CD14-positive monocyte (primary cell): Measurements from ENCODE around the gene CDH3. TPM values are rescaled to one million over a fixed set of nuclear protein-coding genes. Genes with fewer than 3 reads are reported as not detected.

ENCODE experiments used
- DNase-seq, 3 donors: peaks; one replicate each; pipeline ENCODE4 v3.0.0-alpha.2; 2011 to 2022
- H2AFZ ChIP-seq: 2 replicates; pipeline ENCODE4 v1.6.0; 2012; ENCODE audit warnings: mild to moderate bottlenecking, low read depth, low read length, inconsistent platforms; ENCODE audit not compliant: insufficient read depth, poor library complexity, severe bottlenecking
- H3K27ac ChIP-seq, 2 donors: 1 replicate in 1 of 2; 2 replicates in 1 of 2; pipeline ENCODE4 v1.5.1; 2012 to 2013; ENCODE audit warnings: low read length in 2 of 2, control low read depth in 1 of 2, inconsistent platforms in 1 of 2, low read depth in 1 of 2, mild to moderate bottlenecking in 1 of 2
- H3K27me3 ChIP-seq, 2 donors: one replicate each; pipeline versions ENCODE4 v1.6.0 to v1.6.1; 2011 to 2013; ENCODE audit warnings: low read length in 2 of 2; ENCODE audit not compliant: control insufficient read depth in 2 of 2, insufficient read depth in 2 of 2
- H3K36me3 ChIP-seq, 2 donors: replicated peaks in 1 of 2; 1 replicate in 1 of 2; 2 replicates in 1 of 2; pipeline versions ENCODE4 v1.5.1 to v1.6.1; 2012 to 2013; ENCODE audit warnings: low read length in 2 of 2, control low read depth in 1 of 2, inconsistent platforms in 1 of 2, mild to moderate bottlenecking in 1 of 2; ENCODE audit not compliant: insufficient read depth in 2 of 2, control insufficient read depth in 1 of 2
- H3K4me1 ChIP-seq, 2 donors: 1 replicate in 1 of 2; 2 replicates in 1 of 2; pipeline versions ENCODE4 v1.5.1 to v1.6.1; 2012 to 2013; ENCODE audit warnings: low read length in 2 of 2, control low read depth in 1 of 2, inconsistent platforms in 1 of 2, mild to moderate bottlenecking in 1 of 2, moderate library complexity in 1 of 2; ENCODE audit not compliant: insufficient read depth in 2 of 2, control insufficient read depth in 1 of 2
- H3K4me2 ChIP-seq: replicated peaks from 2 replicates; pipeline ENCODE3; 2012; ENCODE audit warnings: low read length, moderate library complexity, mild to moderate bottlenecking; ENCODE audit not compliant: poor library complexity, severe bottlenecking; ENCODE audit errors: extremely low read depth
- H3K4me3 ChIP-seq, 3 experiments: fragments of 200-600 bp in 1 of 3; sonication (generic) in 1 of 3; replicated peaks in 1 of 3; 1 replicate in 2 of 3; 2 replicates in 1 of 3; pipeline ENCODE4 v1.5.1; 2011 to 2013; ENCODE audit warnings: low read length in 3 of 3, mild to moderate bottlenecking in 3 of 3, control low read depth in 2 of 3, low read depth in 2 of 3, inconsistent platforms in 1 of 3, moderate library complexity in 1 of 3
- H3K79me2 ChIP-seq: 2 replicates; pipeline ENCODE4 v1.6.0; 2012; ENCODE audit warnings: mild to moderate bottlenecking, control low read depth, inconsistent platforms, low read length, moderate library complexity; ENCODE audit not compliant: insufficient read depth
- H3K9ac ChIP-seq: 2 replicates; pipeline ENCODE4 v1.6.0; 2017; ENCODE audit warnings: low read length, mild to moderate bottlenecking; ENCODE audit not compliant: insufficient read depth, poor library complexity, severe bottlenecking
- H3K9me3 ChIP-seq, 2 donors: replicated peaks in 1 of 2; 1 replicate in 1 of 2; 2 replicates in 1 of 2; pipeline versions ENCODE4 v1.5.1 to v1.6.1; 2012 to 2013; ENCODE audit warnings: low read length in 2 of 2, control low read depth in 1 of 2; ENCODE audit not compliant: control insufficient read depth in 1 of 2, insufficient read depth in 1 of 2
- H4K20me1 ChIP-seq: 2 replicates; pipeline ENCODE4 v1.6.0; 2012; ENCODE audit warnings: mild to moderate bottlenecking, low read length, control low read depth, moderate library complexity; ENCODE audit not compliant: insufficient read depth
- H3K27ac Mint-ChIP-seq, 7 donors: one replicate each; pipeline ENCODE4 v1.8.0; 2020; ENCODE audit warnings: mild to moderate bottlenecking in 7 of 7, mixed read lengths in 7 of 7, moderate library complexity in 6 of 7, inconsistent platforms in 2 of 7
- H3K27me3 Mint-ChIP-seq, 3 donors: one replicate each; pipeline ENCODE4 v1.8.0; 2021 to 2022; ENCODE audit warnings: low read depth in 3 of 3, mild to moderate bottlenecking in 3 of 3, mixed read lengths in 3 of 3, moderate library complexity in 3 of 3, inconsistent platforms in 1 of 3
- H3K36me3 Mint-ChIP-seq, 2 donors: one replicate each; pipeline ENCODE4 v1.8.0; 2020; ENCODE audit warnings: mixed read lengths in 2 of 2, inconsistent platforms in 1 of 2, mild to moderate bottlenecking in 1 of 2
- H3K4me1 Mint-ChIP-seq: one replicate; pipeline ENCODE4 v1.8.0; 2020; ENCODE audit warnings: mild to moderate bottlenecking, mixed read lengths
- H3K4me3 Mint-ChIP-seq, 2 donors: one replicate each; pipeline ENCODE4 v1.8.0; 2020; ENCODE audit warnings: mild to moderate bottlenecking in 2 of 2, mixed read lengths in 2 of 2, moderate library complexity in 1 of 2
- H3K9me3 Mint-ChIP-seq, 7 donors: one replicate each; pipeline ENCODE4 v1.8.0; 2020 to 2022; ENCODE audit warnings: mixed read lengths in 7 of 7, mild to moderate bottlenecking in 6 of 7, moderate library complexity in 6 of 7, inconsistent platforms in 2 of 7
- CTCF ChIP-seq: fragments of 200-600 bp; IDR thresholded peaks from one replicate; pipeline ENCODE4 v1.8.0; 2022; ENCODE audit warnings: antibody characterized with exemption, mild to moderate bottlenecking
- WGBS: methylation state at CpG from one replicate; pipeline ENCODE4 v1.1.5; 2013; ENCODE audit warnings: missing lambda C conversion rate; ENCODE audit not compliant: insufficient coverage; 5-methylcytosine and 5-hydroxymethylcytosine counted together
- intact Hi-C, 2 donors: fragments of 100-400 bp; cut with micrococcal nuclease; formaldehyde crosslinking; loops; one replicate each; pipeline versions ENCODE4 v1.15.0 to v1.15.1; 2023
- polyA plus RNA-seq, 3 donors: library from polyadenylated mRNA; depleted of rRNA in 1 of 3; unstranded in 2 of 3; stranded (reverse) in 1 of 3; fragments of 300-500 nt in 2 of 3; fragments of >200 nt in 1 of 3; fragmentation: Illumina TruSeq in 2 of 3; gene quantifications; 1 replicate in 2 of 3; 2 replicates in 1 of 3; pipeline ENCODE4 v1.2.3, GENCODE V29; 2012 to 2021

The CDH3 gene
- polyA plus RNA-seq, 3 donors: not detected

GRCh38 chr16:68636818-68637217, 8.3 kb upstream of the CDH3 start:
- DNase-seq: no peak
- no peak overlapping the region for H3K27ac Mint-ChIP-seq
- Histone ChIP-seq H2AFZ (no peak overlapping the region), H3K27me3 (peaks cover 0 to 5% of the 10 kb centered on the region in 2 donors), H3K79me2 (no peaks in the 10 kb centered on the region), H3K9me3 (no peaks in the 10 kb centered on the region), H3K4me1 (no peaks in the 10 kb centered on the region), H3K27ac (no peak overlapping the region), H4K20me1 (no peaks in the 10 kb centered on the region), H3K4me3 (no peak overlapping the region), H3K9ac (no peak overlapping the region), H3K4me2 (no peak overlapping the region), H3K36me3 (no peaks in the 10 kb centered on the region)
- no peaks in the 10 kb centered on the region for H3K4me1 Mint-ChIP-seq
- WGBS: no CpG with 5 or more reads among the region's 1 CpG
- H3K36me3 Mint-ChIP-seq: no peaks in the 10 kb centered on the region
- intact Hi-C loops: no loop called here
- H3K4me3 Mint-ChIP-seq: no peak overlapping the region
- no peak for TF ChIP-seq CTCF
- peaks cover 23 to 26% (median 24%) of the 10 kb centered on the region in 3 donors for H3K27me3 Mint-ChIP-seq
- peaks cover 0 to 7% (median 0%) of the 10 kb centered on the region in 7 donors for H3K9me3 Mint-ChIP-seq

- H3K9me3 ChIP-seq: peaks cover 0 to 27% of the 10 kb centered on the region in 2 donors
- H3K4me3 ChIP-seq: no peak overlapping the region
- no peaks in the 10 kb centered on the region for H4K20me1 ChIP-seq
- DNase-seq: no peak
- intact Hi-C loops: no loop called here
- Mint-ChIP-seq H3K9me3 (peaks cover 0 to 11% (median 0%) of the 10 kb centered on the region in 7 donors), H3K27me3 (peaks cover 51 to 62% (median 55%) of the 10 kb centered on the region in 3 donors), H3K4me1 (peaks cover 10% of the 10 kb centered on the region), H3K36me3 (no peaks in the 10 kb centered on the region), H3K27ac (no peak overlapping the region), H3K4me3 (peak overlapping the region in 1 of 2 donors; percentile 22)
- no peaks in the 10 kb centered on the region for H3K79me2 ChIP-seq
- no peak overlapping the region for H3K27ac ChIP-seq
- H3K4me2 ChIP-seq: no peak overlapping the region
- H3K36me3 ChIP-seq: no peaks in the 10 kb centered on the region
- H2AFZ ChIP-seq: no peak overlapping the region
- H3K27me3 ChIP-seq: peaks cover 33 to 47% of the 10 kb centered on the region in 2 donors
- peaks cover 6 to 14% of the 10 kb centered on the region in 2 donors for H3K4me1 ChIP-seq
- TF ChIP-seq CTCF: no peak
- H3K9ac ChIP-seq: no peak overlapping the region
- WGBS: 88% methylated on average over 2 of the region's 3 CpGs
These were observed 4.1 kb upstream of the CDH3 start for GRCh38 chr16:68640972-68641371.
